H9 (cell line): ENCODE results near the gene CADM4. TPM values are rescaled to one million over a fixed set of nuclear protein-coding genes. Genes with fewer than 3 reads are reported as not detected.

Experiments used
- DNase-seq: peaks from one replicate; pipeline ENCODE4 v3.0.0-alpha.2; 2017
- H2AFZ ChIP-seq: one replicate; pipeline ENCODE4 v1.6.1; 2013; ENCODE audit warnings: mild to moderate bottlenecking, low read length, control low read depth, moderate library complexity
- H2AK5ac ChIP-seq: 2 replicates; pipeline ENCODE4 v1.6.1; 2013; ENCODE audit warnings: low read length, control low read depth, mixed read lengths; ENCODE audit not compliant: insufficient read length
- H2BK120ac ChIP-seq: one replicate; pipeline ENCODE4 v1.6.1; 2013; ENCODE audit warnings: low read depth, mild to moderate bottlenecking, low read length, control low read depth, inconsistent platforms; ENCODE audit not compliant: poor library complexity, severe bottlenecking
- H2BK12ac ChIP-seq: 2 replicates; pipeline ENCODE4 v1.6.1; 2013; ENCODE audit warnings: low read length, control low read depth, mixed read lengths, low read depth; ENCODE audit not compliant: insufficient read length
- H2BK15ac ChIP-seq: 2 replicates; pipeline ENCODE4 v1.6.1; 2013; ENCODE audit warnings: low read depth, low read length, control low read depth
- H2BK20ac ChIP-seq: one replicate; pipeline ENCODE4 v1.6.1; 2013; ENCODE audit warnings: low read depth, mild to moderate bottlenecking, low read length, control low read depth, inconsistent platforms; ENCODE audit not compliant: poor library complexity, severe bottlenecking
- H2BK5ac ChIP-seq: 2 replicates; pipeline ENCODE4 v1.6.1; 2013; ENCODE audit warnings: low read length, control low read depth, mixed read lengths; ENCODE audit not compliant: insufficient read length
- H3K14ac ChIP-seq: 2 replicates; pipeline ENCODE4 v1.6.1; 2013; ENCODE audit warnings: low read length, control low read depth; ENCODE audit not compliant: insufficient read depth
- H3K18ac ChIP-seq: 2 replicates; pipeline ENCODE4 v1.6.1; 2013; ENCODE audit warnings: low read depth, mild to moderate bottlenecking, mixed read lengths, low read length, control low read depth; ENCODE audit not compliant: insufficient read length
- H3K23ac ChIP-seq: 2 replicates; pipeline ENCODE4 v1.6.1; 2013; ENCODE audit warnings: low read length, control low read depth, mixed read lengths, low read depth; ENCODE audit not compliant: insufficient read length
- H3K23me2 ChIP-seq: 2 replicates; pipeline ENCODE4 v1.6.1; 2013; ENCODE audit warnings: low read depth, mild to moderate bottlenecking, mixed read lengths, low read length, control low read depth; ENCODE audit not compliant: insufficient read length, poor library complexity, severe bottlenecking
- H3K27ac ChIP-seq: 2 replicates; pipeline ENCODE4 v1.5.1; 2013; ENCODE audit warnings: low read length, control low read depth, mixed read lengths, low read depth; ENCODE audit not compliant: insufficient read length
- H3K27me3 ChIP-seq: 2 replicates; pipeline ENCODE4 v1.6.1; 2013; ENCODE audit warnings: low read length, control low read depth, inconsistent platforms; ENCODE audit not compliant: insufficient read depth
- H3K4ac ChIP-seq: 2 replicates; pipeline ENCODE4 v1.6.1; 2013; ENCODE audit warnings: low read depth, mild to moderate bottlenecking, control low read depth, inconsistent platforms, low read length, moderate library complexity
- H3K4me1 ChIP-seq: 2 replicates; pipeline ENCODE4 v1.6.1; 2013; ENCODE audit warnings: low read length, control low read depth, inconsistent platforms; ENCODE audit not compliant: insufficient read depth
- H3K4me2 ChIP-seq: 2 replicates; pipeline ENCODE4 v1.6.1; 2013; ENCODE audit warnings: low read length, control low read depth, mixed read lengths; ENCODE audit not compliant: insufficient read length, insufficient read depth
- H3K56ac ChIP-seq: 2 replicates; pipeline ENCODE4 v1.6.1; 2013; ENCODE audit warnings: low read depth, mild to moderate bottlenecking, mixed read lengths, low read length, control low read depth; ENCODE audit not compliant: insufficient read length
- H3K79me1 ChIP-seq: 2 replicates; pipeline ENCODE4 v1.6.1; 2013; ENCODE audit warnings: low read depth, mild to moderate bottlenecking, moderate library complexity, low read length, control low read depth, inconsistent platforms; ENCODE audit not compliant: insufficient read depth, poor library complexity, severe bottlenecking
- H3K79me2 ChIP-seq: 2 replicates; pipeline ENCODE4 v1.6.1; 2013; ENCODE audit warnings: low read length, control low read depth, inconsistent platforms; ENCODE audit not compliant: insufficient read depth
- H3K9ac ChIP-seq: 2 replicates; pipeline ENCODE4 v1.6.1; 2013; ENCODE audit warnings: low read length, control low read depth, mixed read lengths; ENCODE audit not compliant: insufficient read length; ENCODE audit errors: extremely low read depth
- H3K9me3 ChIP-seq: one replicate; pipeline ENCODE4 v1.6.1; 2013; ENCODE audit warnings: low read depth, low read length, inconsistent platforms; ENCODE audit not compliant: control insufficient read depth
- H3T11ph ChIP-seq: one replicate; pipeline ENCODE4 v1.6.1; 2013; ENCODE audit warnings: mild to moderate bottlenecking, low read length, control low read depth, inconsistent platforms
- H4K20me1 ChIP-seq: one replicate; pipeline ENCODE4 v1.6.1; 2013; ENCODE audit not compliant: control insufficient read depth, insufficient read length, insufficient read depth
- H4K5ac ChIP-seq: 2 replicates; pipeline ENCODE4 v1.6.1; 2013; ENCODE audit warnings: low read depth, mild to moderate bottlenecking, mixed read lengths, low read length, control low read depth; ENCODE audit not compliant: insufficient read length
- H4K8ac ChIP-seq: replicated peaks from 2 replicates; pipeline ENCODE4 v1.6.1; 2013; ENCODE audit warnings: low read length, control low read depth, mixed read lengths, low read depth; ENCODE audit not compliant: insufficient read length
- H4K91ac ChIP-seq: 2 replicates; pipeline ENCODE4 v1.6.1; 2013; ENCODE audit warnings: low read depth, mild to moderate bottlenecking, moderate library complexity, mixed read lengths, low read length, control low read depth; ENCODE audit not compliant: insufficient read length
- H3K27ac Mint-ChIP-seq, 3 experiments: 2 replicates in 2 of 3; 3 replicates in 1 of 3; pipeline ENCODE4 v1.8.0; 2020 to 2021; ENCODE audit warnings: mixed read lengths in 3 of 3, mild to moderate bottlenecking in 1 of 3, moderate library complexity in 1 of 3
- H3K27me3 Mint-ChIP-seq: 2 replicates; pipeline ENCODE4 v1.8.0; 2021; ENCODE audit warnings: low read depth, mild to moderate bottlenecking, moderate library complexity, mixed read lengths
- H3K36me3 Mint-ChIP-seq, 3 experiments: 2 replicates in 2 of 3; 3 replicates in 1 of 3; pipeline ENCODE4 v1.8.0; 2020 to 2021; ENCODE audit warnings: low read depth in 3 of 3, mixed read lengths in 3 of 3; ENCODE audit not compliant: insufficient read depth in 1 of 3
- H3K4me1 Mint-ChIP-seq, 2 experiments: 2 replicates each; pipeline ENCODE4 v1.8.0; 2020; ENCODE audit warnings: mixed read lengths in 2 of 2
- H3K4me3 Mint-ChIP-seq, 2 experiments: 2 replicates in 1 of 2; 3 replicates in 1 of 2; pipeline ENCODE4 v1.8.0; 2020 to 2021; ENCODE audit warnings: mild to moderate bottlenecking in 2 of 2, mixed read lengths in 2 of 2, moderate library complexity in 1 of 2
- H3K9me3 Mint-ChIP-seq, 2 experiments: 2 replicates in 1 of 2; 3 replicates in 1 of 2; pipeline ENCODE4 v1.8.0; 2020; ENCODE audit warnings: mild to moderate bottlenecking in 2 of 2, mixed read lengths in 2 of 2, moderate library complexity in 1 of 2
- CTCF ChIP-seq: fragments of 200-600 bp; sonication (generic); conservative IDR thresholded peaks from 3 replicates; pipeline ENCODE4 v1.8.0; 2021; ENCODE audit warnings: antibody characterized with exemption, mild to moderate bottlenecking
- WGBS: extraction: QIAGEN DNeasy Blood & Tissue Kit; methylation state at CpG from one replicate; pipeline ENCODE4 v1.1.7; 2013; ENCODE audit warnings: missing lambda C conversion rate, low lambda C conversion rate, mixed read lengths; ENCODE audit not compliant: insufficient read length; ENCODE audit errors: extremely low coverage; 5-methylcytosine and 5-hydroxymethylcytosine counted together
- total RNA-seq: library from RNA; stranded (reverse); gene quantifications from 2 replicates; pipeline ENCODE4 v1.2.1, GENCODE V29; 2021

The CADM4 gene
- total RNA-seq, 1 experiment from 2014 or later: 10.2 TPM

- Histone ChIP-seq H3K4me1 (no peaks in the 10 kb centered on the region; the same call in none of the 2 replicates), H2AFZ (no peak overlapping the region), H3K56ac (no peak overlapping the region), H3T11ph (no peak overlapping the region), H2AK5ac (no peak overlapping the region), H3K4ac (no peak overlapping the region), H3K23me2 (peaks cover 14% of the 10 kb centered on the region), H3K9ac (no peak overlapping the region), H2BK12ac (no peak overlapping the region), H3K79me1 (no peaks in the 10 kb centered on the region), H3K79me2 (no peaks in the 10 kb centered on the region), H3K4me2 (no peak overlapping the region), H2BK120ac (no peak overlapping the region), H3K18ac (no peak overlapping the region), H3K14ac (no peak overlapping the region), H4K20me1 (no peaks in the 10 kb centered on the region), H3K9me3 (no peaks in the 10 kb centered on the region), H4K5ac (no peak overlapping the region), H2BK15ac (no peak overlapping the region), H4K91ac (no peak overlapping the region), H2BK5ac (no peak overlapping the region), H3K23ac (no peak overlapping the region), H3K27me3 (no peaks in the 10 kb centered on the region), H3K27ac (no peak overlapping the region), H4K8ac (no peak overlapping the region), H2BK20ac (no peak overlapping the region)
- Mint-ChIP-seq H3K4me1 (peaks cover 25 to 40% of the 10 kb centered on the region in 2 experiments), H3K36me3 (peaks cover 11 to 31% (median 13%) of the 10 kb centered on the region in 3 experiments; a peak in 6 of 7 replicates), H3K27ac (peak overlapping the region in 2 of 3 experiments; percentile 35 to 59; a peak in 2 of 7 replicates), H3K9me3 (no peaks in the 10 kb centered on the region; a peak in 1 of 5 replicates), H3K27me3 (peaks cover 14% of the 10 kb centered on the region), H3K4me3 (no peak overlapping the region)
- no CpG with 5 or more reads among the region's 1 CpG for WGBS
- no peak for TF ChIP-seq CTCF
- no peak for DNase-seq
These were observed 16.7 kb downstream of the CADM4 start for GRCh38 chr19:43622956-43623355.
